Stimulated activated CD4-positive, alpha-beta T cell treated with anti-CD3 and anti-CD28 coated beads, Interleukin-4, amount 100 ng/mL, for 1 hour (primary cell): Measurements from ENCODE around the gene CDC20.
A peak's percentile ranks its signal among the peaks of the same experiment; 100 is the strongest.

Experiments used
- DNase-seq: peaks from one replicate; pipeline ENCODE4 v3.0.0-alpha.2; 2020

Gene CDC20

GRCh38 chr1:43329995-43330751, 28.6 kb upstream of the CDC20 start:
- DNase-seq: peak; percentile 61

GRCh38 chr1:43331688-43332087, 27.1 kb upstream of the CDC20 start:
- DNase-seq: no peak

GRCh38 chr1:43334453-43335205, 24.2 kb upstream of the CDC20 start:
- no peak for DNase-seq

GRCh38 chr1:43337588-43337987, 21.2 kb upstream of the CDC20 start, which contains the start of gene MPL:
MPL (plus strand) TSS chr1:43337818; CDS start chr1:43337849, 31 bp downstream.
- no peak for DNase-seq

- DNase-seq: no peak
Measured at GRCh38 chr1:43338001-43338400, 20.8 kb upstream of the CDC20 start.

- DNase-seq: no peak
Measured at GRCh38 chr1:43339584-43340232, 19.1 kb upstream of the CDC20 start.

GRCh38 chr1:43340559-43340958, 18.2 kb upstream of the CDC20 start:
- no peak for DNase-seq

- DNase-seq: no peak
Measured at GRCh38 chr1:43344267-43344850, 14.4 kb upstream of the CDC20 start.

- no peak for DNase-seq
Measured at GRCh38 chr1:43345120-43345519, 13.7 kb upstream of the CDC20 start.

GRCh38 chr1:43346636-43347035, 12.1 kb upstream of the CDC20 start:
- no peak for DNase-seq

- no peak for DNase-seq
Measured at GRCh38 chr1:43348343-43348808, 10.4 kb upstream of the CDC20 start.

- DNase-seq: peak; percentile 40
Measured at GRCh38 chr1:43348809-43349593, 9.8 kb upstream of the CDC20 start.

GRCh38 chr1:43349594-43350306, 9.0 kb upstream of the CDC20 start:
- DNase-seq: no peak

- no peak for DNase-seq
Measured at GRCh38 chr1:43350976-43351375, 7.8 kb upstream of the CDC20 start.

- DNase-seq: no peak
Measured at GRCh38 chr1:43351421-43352350, 7.1 kb upstream of the CDC20 start.

GRCh38 chr1:43352351-43352705, 6.5 kb upstream of the CDC20 start:
- DNase-seq: no peak

- no peak for DNase-seq
Measured at GRCh38 chr1:43352881-43353280, 5.9 kb upstream of the CDC20 start.

GRCh38 chr1:43354471-43354870, 4.3 kb upstream of the CDC20 start:
- DNase-seq: no peak

GRCh38 chr1:43354936-43355335, 3.8 kb upstream of the CDC20 start:
- no peak for DNase-seq

- DNase-seq: no peak
Measured at GRCh38 chr1:43357251-43357650, 1.5 kb upstream of the CDC20 start.
